IPS-NIHi7 (cell line): ENCODE results near the gene PRM1.
"Not testable (repeated sequence)": the region's sequence is repeated elsewhere in the genome, so short reads cannot be mapped to it uniquely, and the experiment has no call there.

Source experiments
- DNase-seq: peaks from one replicate; pipeline ENCODE4 v3.0.0; 2012; ENCODE audit warnings: mixed read lengths; ENCODE audit errors: extremely low spot score

Gene PRM1

DNA sequence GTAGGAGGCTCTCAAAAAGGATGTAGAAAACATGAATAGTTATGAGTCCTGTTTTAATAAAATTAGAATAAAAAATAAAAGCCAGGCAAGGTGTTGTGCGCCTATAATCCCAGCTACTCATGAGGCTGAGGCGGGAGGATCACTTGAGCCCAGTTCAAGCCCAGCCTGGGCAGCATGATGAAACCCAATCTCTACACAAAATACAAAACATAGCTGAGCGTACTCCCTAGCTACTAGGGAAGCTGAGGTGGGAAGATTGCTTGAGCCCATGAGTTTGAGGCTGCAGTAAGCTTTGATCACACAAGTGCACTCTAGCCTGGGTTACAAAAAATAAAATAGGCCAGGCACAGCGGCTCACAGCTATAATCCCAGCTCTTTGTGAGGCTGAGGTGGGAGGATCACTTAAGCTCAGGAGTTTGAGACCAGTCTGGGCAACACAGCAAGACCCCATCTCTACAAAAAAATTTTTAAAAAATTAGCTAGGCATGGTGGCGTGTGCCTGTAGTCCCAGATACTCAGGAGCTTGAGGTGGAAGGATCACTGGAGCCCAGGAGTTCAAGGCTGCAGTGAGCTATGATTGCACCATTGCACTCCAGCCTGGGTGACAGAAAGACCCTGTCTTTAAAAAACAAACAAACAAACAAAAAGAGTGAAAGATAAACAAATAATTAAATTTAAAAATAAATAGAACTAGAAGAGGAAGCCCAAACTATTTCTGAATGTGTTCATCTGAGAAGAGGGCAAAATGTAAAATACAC lies 17.2 kb upstream of the PRM1 start:
- DNase-seq: no peak

DNA sequence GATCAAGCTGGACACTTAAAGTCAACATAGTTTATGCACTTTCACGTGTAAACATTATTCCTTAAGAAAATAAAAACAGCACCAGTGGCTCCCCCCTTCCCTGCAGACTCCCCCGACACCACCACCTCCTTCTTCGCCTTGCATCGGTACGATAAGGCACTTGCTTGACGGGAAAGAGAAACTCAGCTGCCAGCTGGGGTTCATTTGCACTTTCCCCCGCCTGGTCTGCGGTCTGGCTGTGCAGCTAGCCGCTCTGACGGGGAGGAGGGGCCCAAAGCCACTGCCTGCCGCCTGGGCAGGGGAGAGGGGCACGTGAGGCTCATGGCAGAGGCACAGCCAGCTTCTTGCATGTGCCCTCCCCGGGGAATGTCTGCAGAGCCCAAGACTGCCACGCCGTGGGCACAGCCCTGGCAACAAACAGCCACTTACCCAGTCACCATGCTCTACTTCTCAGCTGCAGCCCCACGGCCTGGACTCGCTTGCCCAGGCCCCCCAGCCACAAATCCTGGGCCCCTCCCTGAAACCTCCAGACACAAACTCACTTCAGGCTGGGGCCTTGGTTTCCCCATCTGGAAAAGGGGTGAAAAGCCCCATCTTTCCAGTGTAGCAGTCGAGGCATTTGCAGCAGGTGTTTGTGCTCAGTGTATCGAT lies 16.5 kb upstream of the PRM1 start:
- peak; percentile 55 for DNase-seq

- no peak for DNase-seq
These were observed 15.8 kb upstream of the PRM1 start for GRCh38 chr16:11296706-11297491.

- no peak for DNase-seq
These were observed 15.2 kb upstream of the PRM1 start for GRCh38 chr16:11296351-11296705.

DNA sequence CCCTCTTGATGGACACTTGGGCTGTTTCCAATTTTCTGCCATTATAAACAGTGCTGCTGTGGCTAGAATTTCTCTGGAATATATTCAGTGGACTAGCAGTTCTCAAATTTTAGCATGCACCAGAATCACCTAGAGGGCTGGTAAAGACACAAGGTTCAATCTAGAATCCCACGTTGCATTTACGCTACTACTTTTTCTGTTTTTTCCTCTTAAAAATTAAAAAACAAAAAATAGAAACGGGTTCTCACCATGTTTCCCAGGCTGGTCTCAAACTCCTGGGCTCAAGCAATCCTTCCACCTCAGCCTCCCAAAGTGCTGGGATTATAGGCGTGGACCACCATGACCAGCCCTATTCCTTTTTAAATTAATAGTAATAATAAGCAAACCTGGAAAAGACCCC lies 14.5 kb upstream of the PRM1 start:
- DNase-seq: no peak

GRCh38 chr16:11292076-11292748 lies 11.1 kb upstream of the PRM1 start:
- no peak for DNase-seq

- no peak for DNase-seq
These were observed 10.1 kb upstream of the PRM1 start for GRCh38 chr16:11291091-11291703.

DNA sequence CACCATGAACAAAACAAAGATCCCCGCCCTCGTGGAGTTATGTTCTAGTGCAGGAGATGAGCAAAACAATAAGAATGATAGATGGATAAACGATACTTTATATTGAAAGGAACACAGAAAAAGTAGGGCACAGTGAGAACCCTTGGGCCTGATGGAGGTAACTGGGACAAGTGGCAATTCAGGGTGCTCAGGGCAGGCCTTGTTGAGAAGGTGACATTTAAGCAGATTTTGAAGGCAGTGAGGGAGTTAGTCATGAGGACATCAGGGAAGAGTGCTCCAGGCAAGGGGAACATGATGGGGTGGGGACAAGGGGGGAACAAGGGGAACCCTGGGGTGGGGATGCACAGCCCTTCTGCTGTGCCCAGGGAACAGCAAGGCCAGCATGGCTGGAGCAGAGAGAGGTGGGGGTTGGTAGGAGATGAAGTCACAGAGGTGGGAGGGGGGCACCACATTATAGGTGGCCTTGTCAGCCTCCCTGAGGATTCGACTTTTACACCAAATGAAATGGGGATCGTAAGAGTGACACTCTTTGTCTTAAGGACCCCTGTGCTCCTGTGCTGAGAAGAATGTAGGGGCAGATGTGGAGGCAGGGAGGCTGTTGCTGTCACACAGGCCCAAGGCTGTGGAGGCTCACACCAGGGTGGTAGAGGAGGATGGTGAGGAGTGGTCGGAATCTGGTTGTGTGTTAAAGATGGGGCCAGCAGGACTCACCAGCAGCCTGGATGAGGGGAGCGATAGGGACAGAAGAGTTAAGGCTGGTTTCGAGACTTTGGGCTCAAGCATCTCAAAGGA lies 9.2 kb upstream of the PRM1 start:
- DNase-seq: no peak

DNA sequence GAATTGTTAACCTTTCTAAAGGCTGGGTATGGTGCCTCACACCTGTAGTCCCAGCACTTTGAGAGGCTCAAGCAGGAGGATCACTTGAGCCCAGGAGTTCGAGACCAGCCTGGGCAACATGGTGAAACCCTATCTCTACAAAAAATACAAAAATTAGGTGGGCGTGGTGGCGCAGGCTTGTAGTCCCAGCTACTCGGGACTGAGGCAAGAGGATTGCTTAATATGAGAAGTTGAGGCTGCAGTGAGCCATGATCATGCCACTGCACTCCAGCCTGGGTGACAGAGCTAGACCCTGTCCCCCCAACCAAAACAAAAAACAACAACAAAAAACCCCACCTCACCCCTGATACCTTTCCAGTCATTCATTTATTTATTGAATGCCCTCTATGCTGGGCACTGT lies 8.6 kb upstream of the PRM1 start:
- not testable (repeated sequence) for DNase-seq

DNA sequence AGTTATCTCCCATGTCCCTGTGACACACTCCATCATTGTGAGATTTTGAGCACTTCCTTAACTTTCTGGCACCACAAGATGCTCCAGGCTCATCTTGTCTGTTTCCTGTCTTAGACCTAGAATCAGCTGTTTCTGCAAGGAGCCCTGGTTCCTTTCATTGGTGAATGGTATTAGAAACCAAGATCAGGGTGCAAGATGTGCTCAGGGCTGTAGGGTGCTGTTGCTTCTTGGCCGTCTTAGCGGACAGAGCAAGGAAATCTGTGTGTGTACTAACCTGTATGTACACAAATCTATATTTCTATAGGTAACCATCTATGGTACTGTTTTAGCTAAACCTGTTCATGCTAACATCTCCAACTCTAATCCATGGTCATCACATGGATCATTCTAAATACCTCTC lies 8.1 kb upstream of the PRM1 start:
- DNase-seq: no peak

GRCh38 chr16:11285842-11286241 lies 4.7 kb upstream of the PRM1 start:
- no peak for DNase-seq

DNA sequence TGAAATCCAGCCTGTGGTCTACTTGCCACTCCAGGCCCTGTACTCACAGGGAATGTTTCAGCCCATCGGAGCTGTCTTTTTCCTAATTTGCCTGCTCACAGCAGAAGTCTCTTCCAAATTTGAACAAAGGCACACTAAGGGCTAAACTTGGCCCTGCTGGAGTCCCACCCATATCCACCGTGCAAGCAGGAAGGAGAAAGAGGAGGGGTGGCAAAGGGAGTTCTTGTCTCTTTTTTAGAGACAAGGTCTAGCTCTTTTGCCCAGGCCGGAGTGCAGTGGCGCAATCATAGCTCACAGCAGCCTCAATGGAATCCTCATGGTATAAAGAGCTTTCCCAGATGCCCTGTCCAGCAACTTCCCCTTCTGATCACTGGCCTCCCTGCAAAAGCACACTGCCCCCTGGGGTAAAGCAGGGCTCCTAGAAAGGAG lies 2.7 kb upstream of the PRM1 start:
- DNase-seq: no peak

GRCh38 chr16:11278681-11279628 lies 2.2 kb downstream of the PRM1 start:
- no peak for DNase-seq

DNA sequence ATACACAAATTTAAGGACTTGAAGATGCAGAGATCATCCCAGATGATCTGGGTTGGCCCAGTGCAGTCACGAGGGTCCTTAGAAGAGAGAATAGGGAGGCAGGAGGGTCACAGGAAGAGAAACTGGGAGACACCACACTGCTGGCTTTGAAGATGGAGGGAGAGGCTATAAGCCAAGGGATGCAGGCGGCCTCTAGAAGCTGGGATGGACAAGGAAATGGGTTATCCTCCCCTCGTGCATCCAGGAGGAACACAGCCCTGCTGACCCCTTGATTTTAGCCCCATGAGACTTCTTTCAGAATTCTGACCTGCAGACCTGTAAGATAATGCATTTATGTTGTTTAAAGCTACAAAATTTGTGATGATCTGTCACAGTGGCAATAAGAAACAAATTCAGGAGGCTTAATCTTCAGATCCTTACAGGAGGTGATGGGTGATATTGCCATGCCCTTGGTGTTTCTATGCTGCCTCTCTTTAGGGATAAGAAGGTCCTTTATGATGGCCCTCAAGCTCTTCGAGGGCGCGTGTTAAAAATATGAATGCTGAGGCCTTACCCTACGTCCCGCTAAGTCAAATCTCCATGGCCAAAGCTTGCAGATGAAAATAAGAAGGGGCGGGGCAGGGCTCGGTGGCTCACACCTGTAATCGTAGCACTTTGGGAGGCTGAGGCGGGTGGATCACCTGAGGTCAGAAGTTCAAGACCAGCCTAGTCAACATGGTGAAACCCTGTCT lies 3.4 kb downstream of the PRM1 start:
- no peak for DNase-seq

DNA sequence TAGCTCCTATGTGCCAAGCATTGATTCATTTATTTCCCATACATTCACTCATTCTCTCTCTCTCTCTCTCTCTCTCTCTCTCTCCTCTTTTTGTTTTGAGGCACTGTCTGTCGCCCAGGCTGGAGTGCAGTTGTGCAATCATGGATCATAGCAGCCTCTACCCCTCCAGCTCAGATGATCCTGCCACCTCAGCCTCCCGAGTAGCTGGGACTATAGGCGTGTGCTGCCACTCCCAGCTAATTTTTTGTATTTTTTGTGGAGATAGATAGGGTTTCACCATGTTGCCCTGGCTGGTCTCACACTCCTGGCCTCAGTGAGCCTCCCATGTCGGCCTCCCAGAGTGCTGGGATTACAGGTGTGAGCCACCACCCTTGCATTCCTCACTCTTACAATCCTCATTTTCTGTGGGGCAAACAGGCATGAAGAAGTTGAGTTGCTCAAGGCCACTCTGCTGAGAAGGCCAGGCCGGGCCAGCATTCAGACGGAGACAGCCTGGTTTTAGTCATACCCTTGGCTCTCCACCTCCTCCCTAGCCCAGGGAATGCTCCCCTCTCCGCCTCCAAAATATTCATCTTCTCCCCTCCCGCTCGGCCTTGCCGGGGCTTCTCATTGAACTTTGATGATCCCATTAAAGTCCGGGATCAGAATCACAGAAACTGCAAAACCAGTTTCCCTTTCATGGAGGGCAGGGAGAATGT lies 4.1 kb downstream of the PRM1 start:
- no peak for DNase-seq

GRCh38 chr16:11276143-11276895 lies 4.8 kb downstream of the PRM1 start, which contains the start of gene PRM2:
PRM2 (minus strand) TSS chr16:11276480; CDS start chr16:11276370, 110 bp downstream.
- no peak for DNase-seq

- no peak for DNase-seq
These were observed 6.2 kb downstream of the PRM1 start for GRCh38 chr16:11274964-11275363.
